SK-N-SH (cell line): ENCODE measurements around the gene CEL. TPM values are rescaled to one million over a fixed set of nuclear protein-coding genes. Genes with fewer than 3 reads are reported as not detected.

Experiments used
- ELF1 ChIP-seq: IDR thresholded peaks from 2 replicates; pipeline ENCODE4 v1.4.0; 2012
- FOSL2 ChIP-seq: IDR thresholded peaks from 2 replicates; pipeline ENCODE4 v1.4.0; 2012; ENCODE audit warnings: low read depth, mild to moderate bottlenecking, moderate library complexity, borderline replicate concordance
- FOXJ3 ChIP-seq: sonication (generic); formaldehyde crosslinking; IDR thresholded peaks from 2 replicates; pipeline ENCODE4 v1.5.1; 2020; ENCODE audit warnings: mild to moderate bottlenecking, missing genetic modification reagents
- FOXM1 ChIP-seq: IDR thresholded peaks from 2 replicates; pipeline ENCODE4 v1.4.0; 2012; ENCODE audit warnings: low read depth, mild to moderate bottlenecking
- GATA2 ChIP-seq: sonication (generic); formaldehyde crosslinking; IDR thresholded peaks from 2 replicates; pipeline ENCODE4 v1.5.0; 2020; ENCODE audit warnings: mild to moderate bottlenecking, missing genetic modification reagents
- IRF3 ChIP-seq: fragments of 150-350 bp; IDR thresholded peaks from 2 replicates; pipeline ENCODE4 v1.6.1; 2016; ENCODE audit warnings: mild to moderate bottlenecking, low read depth, low read length
- MEF2A ChIP-seq: IDR thresholded peaks from 2 replicates; pipeline ENCODE4 v1.4.0; 2012; ENCODE audit warnings: low read depth, borderline replicate concordance
- MXI1 ChIP-seq: IDR thresholded peaks from 2 replicates; pipeline ENCODE4 v1.6.1; 2012; ENCODE audit warnings: mild to moderate bottlenecking, low read depth, low read length, improper control_type of control experiment
- POLR2AphosphoS5 ChIP-seq: IDR thresholded peaks from 2 replicates; pipeline ENCODE4 v1.6.1; 2012; ENCODE audit warnings: low read depth, low read length
- RCOR1 ChIP-seq: fragments of 150-350 bp; IDR thresholded peaks from 2 replicates; pipeline ENCODE4 v1.6.1; 2017; ENCODE audit warnings: antibody characterized with exemption, low read length
- RXRA ChIP-seq: IDR thresholded peaks from 2 replicates; pipeline ENCODE4 v1.4.0; 2012; ENCODE audit warnings: low read depth, mild to moderate bottlenecking, borderline replicate concordance
- SIN3A ChIP-seq: IDR thresholded peaks from 2 replicates; pipeline ENCODE4 v1.6.1; 2012; ENCODE audit warnings: low read depth, mild to moderate bottlenecking, low read length, moderate library complexity, borderline replicate concordance
- SMC3 ChIP-seq: IDR thresholded peaks from 2 replicates; pipeline ENCODE4 v1.6.1; 2012; ENCODE audit warnings: low read depth, low read length, improper control_type of control experiment
- TAF1 ChIP-seq: IDR thresholded peaks from 2 replicates; pipeline ENCODE4 v1.6.1; 2012; ENCODE audit warnings: low read depth, mild to moderate bottlenecking, low read length, moderate library complexity, borderline replicate concordance
- USF1 ChIP-seq: IDR thresholded peaks from 2 replicates; pipeline ENCODE4 v1.4.0; 2012; ENCODE audit warnings: low read depth, borderline replicate concordance
- YY1 ChIP-seq: IDR thresholded peaks from 2 replicates; pipeline ENCODE4 v1.4.0; 2012; ENCODE audit warnings: low read depth, mild to moderate bottlenecking
- polyA plus RNA-seq, 3 experiments: library from polyadenylated mRNA; depleted of rRNA; stranded (reverse); fragments of >200 nt; gene quantifications; 2 replicates each; pipeline ENCODE4 v1.2.3, GENCODE V29; 2012
- TF ChIP-seq, protein P1 (sequence below): fragments of 150-350 bp; IDR thresholded peaks from 2 replicates; pipeline ENCODE4 v1.6.1; 2017; ENCODE audit warnings: antibody characterized with exemption, low read length, low read depth, borderline replicate concordance
- TF ChIP-seq, protein P2 (sequence below): IDR thresholded peaks from 2 replicates; pipeline ENCODE4 v1.6.1; 2012; ENCODE audit warnings: mild to moderate bottlenecking, low read depth, low read length, moderate library complexity
- TF ChIP-seq, protein P3 (sequence below): IDR thresholded peaks from 2 replicates; pipeline ENCODE4 v1.4.0; 2012; ENCODE audit warnings: low read depth

CEL gene
- polyA plus RNA-seq, 1 of the 3 experiments (the other 2 are of a cell fraction), result 0.87 TPM

- TF ChIP-seq, protein P1, sequence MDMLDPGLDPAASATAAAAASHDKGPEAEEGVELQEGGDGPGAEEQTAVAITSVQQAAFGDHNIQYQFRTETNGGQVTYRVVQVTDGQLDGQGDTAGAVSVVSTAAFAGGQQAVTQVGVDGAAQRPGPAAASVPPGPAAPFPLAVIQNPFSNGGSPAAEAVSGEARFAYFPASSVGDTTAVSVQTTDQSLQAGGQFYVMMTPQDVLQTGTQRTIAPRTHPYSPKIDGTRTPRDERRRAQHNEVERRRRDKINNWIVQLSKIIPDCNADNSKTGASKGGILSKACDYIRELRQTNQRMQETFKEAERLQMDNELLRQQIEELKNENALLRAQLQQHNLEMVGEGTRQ, result no peak
- TF ChIP-seq, protein P2, sequence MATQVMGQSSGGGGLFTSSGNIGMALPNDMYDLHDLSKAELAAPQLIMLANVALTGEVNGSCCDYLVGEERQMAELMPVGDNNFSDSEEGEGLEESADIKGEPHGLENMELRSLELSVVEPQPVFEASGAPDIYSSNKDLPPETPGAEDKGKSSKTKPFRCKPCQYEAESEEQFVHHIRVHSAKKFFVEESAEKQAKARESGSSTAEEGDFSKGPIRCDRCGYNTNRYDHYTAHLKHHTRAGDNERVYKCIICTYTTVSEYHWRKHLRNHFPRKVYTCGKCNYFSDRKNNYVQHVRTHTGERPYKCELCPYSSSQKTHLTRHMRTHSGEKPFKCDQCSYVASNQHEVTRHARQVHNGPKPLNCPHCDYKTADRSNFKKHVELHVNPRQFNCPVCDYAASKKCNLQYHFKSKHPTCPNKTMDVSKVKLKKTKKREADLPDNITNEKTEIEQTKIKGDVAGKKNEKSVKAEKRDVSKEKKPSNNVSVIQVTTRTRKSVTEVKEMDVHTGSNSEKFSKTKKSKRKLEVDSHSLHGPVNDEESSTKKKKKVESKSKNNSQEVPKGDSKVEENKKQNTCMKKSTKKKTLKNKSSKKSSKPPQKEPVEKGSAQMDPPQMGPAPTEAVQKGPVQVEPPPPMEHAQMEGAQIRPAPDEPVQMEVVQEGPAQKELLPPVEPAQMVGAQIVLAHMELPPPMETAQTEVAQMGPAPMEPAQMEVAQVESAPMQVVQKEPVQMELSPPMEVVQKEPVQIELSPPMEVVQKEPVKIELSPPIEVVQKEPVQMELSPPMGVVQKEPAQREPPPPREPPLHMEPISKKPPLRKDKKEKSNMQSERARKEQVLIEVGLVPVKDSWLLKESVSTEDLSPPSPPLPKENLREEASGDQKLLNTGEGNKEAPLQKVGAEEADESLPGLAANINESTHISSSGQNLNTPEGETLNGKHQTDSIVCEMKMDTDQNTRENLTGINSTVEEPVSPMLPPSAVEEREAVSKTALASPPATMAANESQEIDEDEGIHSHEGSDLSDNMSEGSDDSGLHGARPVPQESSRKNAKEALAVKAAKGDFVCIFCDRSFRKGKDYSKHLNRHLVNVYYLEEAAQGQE, result no peak
- no peak for TF ChIP-seq FOSL2
- no peak for TF ChIP-seq YY1
- no peak; the same call in 1 of the 2 replicates for TF ChIP-seq FOXJ3 (CRISPR knock-in tag)
- no peak for TF ChIP-seq USF1
- TF ChIP-seq POLR2AphosphoS5, result peak; percentile 12; the same call in 1 of the 2 replicates
- TF ChIP-seq MEF2A, result no peak
- TF ChIP-seq ELF1, result no peak
- TF ChIP-seq SMC3, result no peak
- TF ChIP-seq FOXM1, result no peak
- no peak for TF ChIP-seq TAF1
- TF ChIP-seq RCOR1, result peak; percentile 28; the same call in 1 of the 2 replicates
- no peak for TF ChIP-seq GATA2 (CRISPR knock-in tag)
- no peak for TF ChIP-seq SIN3A
- TF ChIP-seq MXI1, result peak; percentile 65
- no peak for TF ChIP-seq RXRA
- TF ChIP-seq, protein P3, sequence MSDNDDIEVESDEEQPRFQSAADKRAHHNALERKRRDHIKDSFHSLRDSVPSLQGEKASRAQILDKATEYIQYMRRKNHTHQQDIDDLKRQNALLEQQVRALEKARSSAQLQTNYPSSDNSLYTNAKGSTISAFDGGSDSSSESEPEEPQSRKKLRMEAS, result no peak
- TF ChIP-seq IRF3, result no peak
Measured at GRCh38 chr9:133119103-133119845, 57.5 kb downstream of the CEL start (continued).
